Activated CD4-positive, CD25-positive, alpha-beta regulatory T cell treated with anti-CD3 and anti-CD28 coated beads, Interleukin-2, amount 50 U/mL, for 16 hours (primary cell): Measurements from ENCODE around the gene RPS21.

Source experiments
- DNase-seq: peaks from one replicate; pipeline ENCODE4 v3.0.0-alpha.2; 2020; ENCODE audit warnings: low read depth, low spot score

RPS21 gene

GRCh38 chr20:62354031-62354808 is 32.7 kb upstream of the RPS21 start:
- DNase-seq: no peak

GRCh38 chr20:62354811-62355341 is 32.0 kb upstream of the RPS21 start:
- no peak for DNase-seq

GRCh38 chr20:62355516-62355877 is 31.4 kb upstream of the RPS21 start:
- no peak for DNase-seq

- DNase-seq: no peak
Observed at GRCh38 chr20:62355878-62356588, 30.9 kb upstream of the RPS21 start.

- DNase-seq: no peak
Observed at GRCh38 chr20:62356589-62357186, 30.2 kb upstream of the RPS21 start.

GRCh38 chr20:62357187-62357667 is 29.7 kb upstream of the RPS21 start:
- DNase-seq: no peak

- DNase-seq: no peak
Observed at GRCh38 chr20:62357681-62358080, 29.2 kb upstream of the RPS21 start.

- no peak for DNase-seq
Observed at GRCh38 chr20:62358171-62359042, 28.5 kb upstream of the RPS21 start.

GRCh38 chr20:62359043-62359490 is 27.8 kb upstream of the RPS21 start:
- DNase-seq: no peak

- DNase-seq: no peak
Observed at GRCh38 chr20:62359491-62360121, 27.3 kb upstream of the RPS21 start.

- DNase-seq: no peak
Observed at GRCh38 chr20:62360854-62361798, 25.8 kb upstream of the RPS21 start.

GRCh38 chr20:62361799-62362589 is 24.9 kb upstream of the RPS21 start:
- no peak for DNase-seq

GRCh38 chr20:62362590-62362940 is 24.3 kb upstream of the RPS21 start:
- no peak for DNase-seq

GRCh38 chr20:62362991-62363919 is 23.6 kb upstream of the RPS21 start:
- DNase-seq: no peak

GRCh38 chr20:62363920-62364851 is 22.7 kb upstream of the RPS21 start:
- no peak for DNase-seq

GRCh38 chr20:62364911-62365736 is 21.8 kb upstream of the RPS21 start:
- DNase-seq: no peak
